Astrocyte (in vitro differentiated cells and primary cell): ENCODE measurements around the gene GOLGA6D. TPM values are rescaled to one million over a fixed set of nuclear protein-coding genes. Genes with fewer than 3 reads are reported as not detected.

Source experiments
- DNase-seq: peaks from one replicate; pipeline ENCODE4 v3.0.0-alpha.2; 2010; ENCODE audit warnings: low read depth
- FAIRE-seq: peaks from 2 replicates; lab custom pipeline; 2011; peaks lifted over from hg19 to GRCh38; lab: Jason Lieb, UNC
- H2AFZ ChIP-seq: 2 replicates; pipeline ENCODE4 v1.6.0; 2012; ENCODE audit warnings: low read depth, low read length, inconsistent platforms
- H3K27ac ChIP-seq: 2 replicates; pipeline ENCODE4 v1.5.1; 2011; ENCODE audit warnings: low read depth, low read length, inconsistent platforms
- H3K27me3 ChIP-seq: 2 replicates; pipeline ENCODE4 v1.6.0; 2011; ENCODE audit warnings: low read length, inconsistent platforms; ENCODE audit not compliant: insufficient read depth
- H3K36me3 ChIP-seq: 2 replicates; pipeline ENCODE4 v1.5.1; 2011; ENCODE audit warnings: low read length, inconsistent platforms; ENCODE audit not compliant: insufficient read depth
- H3K4me1 ChIP-seq: 2 replicates; pipeline ENCODE4 v1.5.1; 2011; ENCODE audit warnings: low read length, inconsistent platforms; ENCODE audit not compliant: insufficient read depth
- H3K4me2 ChIP-seq: 2 replicates; pipeline ENCODE4 v1.6.0; 2012; ENCODE audit warnings: low read length, inconsistent platforms
- H3K4me3 ChIP-seq: 2 replicates; pipeline ENCODE4 v1.5.1; 2011; ENCODE audit warnings: low read depth, mild to moderate bottlenecking, low read length, inconsistent platforms; ENCODE audit not compliant: insufficient read depth
- H3K79me2 ChIP-seq: 2 replicates; pipeline ENCODE4 v1.6.0; 2012; ENCODE audit warnings: mild to moderate bottlenecking, low read length, inconsistent platforms; ENCODE audit not compliant: insufficient read depth
- H3K9ac ChIP-seq: 2 replicates; pipeline ENCODE4 v1.6.0; 2012; ENCODE audit warnings: mild to moderate bottlenecking, low read length, inconsistent platforms
- H3K9me3 ChIP-seq: 2 replicates; pipeline ENCODE4 v1.5.1; 2012; ENCODE audit warnings: low read depth, mild to moderate bottlenecking, low read length, inconsistent platforms; ENCODE audit not compliant: insufficient read depth
- H4K20me1 ChIP-seq: 2 replicates; pipeline ENCODE4 v1.6.0; 2012; ENCODE audit warnings: low read length, inconsistent platforms; ENCODE audit not compliant: insufficient read depth
- H3K27ac Mint-ChIP-seq: one replicate; pipeline ENCODE4 v1.8.0; 2021; ENCODE audit warnings: mild to moderate bottlenecking, mixed read lengths; ENCODE audit not compliant: unreplicated experiment
- H3K27me3 Mint-ChIP-seq: one replicate; pipeline ENCODE4 v1.8.0; 2021; ENCODE audit warnings: low read depth, mixed read lengths; ENCODE audit not compliant: unreplicated experiment
- H3K36me3 Mint-ChIP-seq: one replicate; pipeline ENCODE4 v1.8.0; 2021; ENCODE audit warnings: low read depth, mixed read lengths; ENCODE audit not compliant: unreplicated experiment
- H3K4me1 Mint-ChIP-seq: one replicate; pipeline ENCODE4 v1.8.0; 2021; ENCODE audit warnings: low read depth, mixed read lengths; ENCODE audit not compliant: unreplicated experiment
- H3K4me3 Mint-ChIP-seq: one replicate; pipeline ENCODE4 v1.8.0; 2021; ENCODE audit warnings: mild to moderate bottlenecking, moderate library complexity, mixed read lengths; ENCODE audit not compliant: unreplicated experiment
- H3K9me3 Mint-ChIP-seq: one replicate; pipeline ENCODE4 v1.8.0; 2021; ENCODE audit warnings: mild to moderate bottlenecking, mixed read lengths; ENCODE audit not compliant: unreplicated experiment
- CTCF ChIP-seq: IDR thresholded peaks from 2 replicates; pipeline ENCODE4 v1.5.1; 2011; ENCODE audit warnings: low read depth, mild to moderate bottlenecking, inconsistent platforms, low read length, moderate library complexity; ENCODE audit not compliant: insufficient read depth
- EZH2 ChIP-seq: IDR thresholded peaks from 2 replicates; pipeline ENCODE4 v1.6.1; 2012; ENCODE audit warnings: mild to moderate bottlenecking, low read length, inconsistent platforms; ENCODE audit not compliant: insufficient read depth
- total RNA-seq: library from RNA; stranded (reverse); gene quantifications from 2 replicates; pipeline ENCODE4 v1.2.1, GENCODE V29; 2021

The GOLGA6D gene
- total RNA-seq, 1 donor from 2014 or later, result not detected

GRCh38 chr15:75321711-75322110 lies 39.1 kb downstream of the GOLGA6D start:
- Mint-ChIP-seq H3K27me3 (peaks cover 22% of the 10 kb centered on the region), H3K4me3 (no peak overlapping the region), H3K36me3 (peaks cover 2% of the 10 kb centered on the region), H3K4me1 (no peaks in the 10 kb centered on the region), H3K9me3 (no peaks in the 10 kb centered on the region), H3K27ac (no peak overlapping the region)
- DNase-seq, result no peak
- no peak for TF ChIP-seq CTCF
- no peak for TF ChIP-seq EZH2
- no peaks in the 10 kb centered on the region for H3K79me2 ChIP-seq
- H2AFZ ChIP-seq, result no peak overlapping the region
- no peak overlapping the region for H3K9ac ChIP-seq
- H4K20me1 ChIP-seq, result no peaks in the 10 kb centered on the region
- H3K4me3 ChIP-seq, result no peak overlapping the region
- H3K36me3 ChIP-seq, result no peaks in the 10 kb centered on the region
- no peaks in the 10 kb centered on the region for H3K9me3 ChIP-seq
- H3K27ac ChIP-seq, result no peak overlapping the region
- no peak overlapping the region for H3K4me2 ChIP-seq
- H3K4me1 ChIP-seq, result no peaks in the 10 kb centered on the region
- no peak for FAIRE-seq
- no peaks in the 10 kb centered on the region for H3K27me3 ChIP-seq

- Histone ChIP-seq H3K9me3 (no peaks in the 10 kb centered on the region), H3K36me3 (no peaks in the 10 kb centered on the region), H3K9ac (no peak overlapping the region), H3K4me3 (no peak overlapping the region), H4K20me1 (no peaks in the 10 kb centered on the region), H2AFZ (no peak overlapping the region), H3K4me1 (no peaks in the 10 kb centered on the region), H3K4me2 (no peak overlapping the region), H3K27me3 (no peaks in the 10 kb centered on the region), H3K79me2 (no peaks in the 10 kb centered on the region), H3K27ac (no peak overlapping the region)
- H3K4me3 Mint-ChIP-seq, result no peak overlapping the region
- FAIRE-seq (no peak), DNase-seq (no peak)
- no peak overlapping the region for H3K27ac Mint-ChIP-seq
- H3K36me3 Mint-ChIP-seq, result no peaks in the 10 kb centered on the region
- no peaks in the 10 kb centered on the region for H3K4me1 Mint-ChIP-seq
- peaks cover 25% of the 10 kb centered on the region for H3K27me3 Mint-ChIP-seq
- H3K9me3 Mint-ChIP-seq, result no peaks in the 10 kb centered on the region
- TF ChIP-seq EZH2 (no peak), CTCF (no peak)
These were observed 43.3 kb downstream of the GOLGA6D start for GRCh38 chr15:75325922-75326321.

GRCh38 chr15:75327005-75327404 lies 44.4 kb downstream of the GOLGA6D start:
- no peak for TF ChIP-seq EZH2
- no peak for TF ChIP-seq CTCF
- H3K9me3 ChIP-seq, result no peaks in the 10 kb centered on the region
- no peak overlapping the region for H3K27ac ChIP-seq
- Mint-ChIP-seq H3K27ac (no peak overlapping the region), H3K9me3 (no peaks in the 10 kb centered on the region), H3K36me3 (no peaks in the 10 kb centered on the region), H3K4me1 (no peaks in the 10 kb centered on the region), H3K4me3 (no peak overlapping the region), H3K27me3 (peaks cover 25% of the 10 kb centered on the region)
- no peak overlapping the region for H2AFZ ChIP-seq
- no peak overlapping the region for H3K4me2 ChIP-seq
- H3K9ac ChIP-seq, result no peak overlapping the region
- H4K20me1 ChIP-seq, result no peaks in the 10 kb centered on the region
- H3K27me3 ChIP-seq, result no peaks in the 10 kb centered on the region
- H3K36me3 ChIP-seq, result no peaks in the 10 kb centered on the region
- no peaks in the 10 kb centered on the region for H3K79me2 ChIP-seq
- H3K4me1 ChIP-seq, result no peaks in the 10 kb centered on the region
- no peak overlapping the region for H3K4me3 ChIP-seq
- FAIRE-seq (no peak), DNase-seq (no peak)
